ENCODE measurements around the gene PODN.

The PODN gene, protein sequence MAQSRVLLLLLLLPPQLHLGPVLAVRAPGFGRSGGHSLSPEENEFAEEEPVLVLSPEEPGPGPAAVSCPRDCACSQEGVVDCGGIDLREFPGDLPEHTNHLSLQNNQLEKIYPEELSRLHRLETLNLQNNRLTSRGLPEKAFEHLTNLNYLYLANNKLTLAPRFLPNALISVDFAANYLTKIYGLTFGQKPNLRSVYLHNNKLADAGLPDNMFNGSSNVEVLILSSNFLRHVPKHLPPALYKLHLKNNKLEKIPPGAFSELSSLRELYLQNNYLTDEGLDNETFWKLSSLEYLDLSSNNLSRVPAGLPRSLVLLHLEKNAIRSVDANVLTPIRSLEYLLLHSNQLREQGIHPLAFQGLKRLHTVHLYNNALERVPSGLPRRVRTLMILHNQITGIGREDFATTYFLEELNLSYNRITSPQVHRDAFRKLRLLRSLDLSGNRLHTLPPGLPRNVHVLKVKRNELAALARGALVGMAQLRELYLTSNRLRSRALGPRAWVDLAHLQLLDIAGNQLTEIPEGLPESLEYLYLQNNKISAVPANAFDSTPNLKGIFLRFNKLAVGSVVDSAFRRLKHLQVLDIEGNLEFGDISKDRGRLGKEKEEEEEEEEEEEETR

DNA sequence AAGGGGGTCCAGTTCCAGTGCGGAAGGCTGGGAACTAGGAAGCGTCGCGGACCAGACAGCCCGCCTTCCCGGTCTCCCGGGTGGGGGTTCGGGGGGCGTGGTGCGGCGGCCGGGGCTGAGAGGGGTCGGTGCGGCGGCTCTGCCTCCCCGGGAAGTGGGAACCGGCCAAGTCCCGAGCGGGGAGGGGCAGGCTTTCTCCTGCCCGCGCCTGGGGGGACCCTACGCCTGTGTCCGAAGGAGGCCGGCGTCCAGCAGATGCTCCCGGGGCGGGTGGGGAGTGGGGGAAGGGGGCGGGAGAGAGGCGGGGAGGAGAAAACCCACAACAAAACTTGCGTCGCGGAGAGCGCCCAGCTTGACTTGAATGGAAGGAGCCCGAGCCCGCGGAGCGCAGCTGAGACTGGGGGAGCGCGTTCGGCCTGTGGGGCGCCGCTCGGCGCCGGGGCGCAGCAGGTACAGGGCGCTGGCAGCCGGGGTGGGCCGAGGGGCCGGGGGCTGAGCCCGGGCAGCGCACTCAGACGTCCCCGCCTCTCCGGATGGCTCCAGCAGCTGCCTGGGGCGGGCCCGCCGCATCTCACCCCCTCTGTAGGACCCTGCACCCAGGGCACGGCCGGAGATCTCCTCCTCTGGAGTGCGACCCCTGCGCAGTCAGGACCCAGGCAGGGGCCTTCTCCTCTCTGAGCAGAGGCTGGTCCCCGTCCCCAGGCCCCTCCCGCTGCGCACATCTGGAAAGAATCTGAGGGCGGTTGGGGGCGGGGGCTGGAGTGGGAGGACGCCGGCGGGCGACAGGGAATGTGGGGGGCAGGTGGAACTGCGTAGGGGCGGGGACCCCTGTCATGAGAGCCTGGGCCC lies at the start of gene PODN:
TSS of gene PODN (plus strand) at position 355 of the 849 bp plus-strand sequence. CDS start 7,643 bp downstream, outside the sequence.
- DNase-seq (ENCODE audit: low read depth): no peak

DNA sequence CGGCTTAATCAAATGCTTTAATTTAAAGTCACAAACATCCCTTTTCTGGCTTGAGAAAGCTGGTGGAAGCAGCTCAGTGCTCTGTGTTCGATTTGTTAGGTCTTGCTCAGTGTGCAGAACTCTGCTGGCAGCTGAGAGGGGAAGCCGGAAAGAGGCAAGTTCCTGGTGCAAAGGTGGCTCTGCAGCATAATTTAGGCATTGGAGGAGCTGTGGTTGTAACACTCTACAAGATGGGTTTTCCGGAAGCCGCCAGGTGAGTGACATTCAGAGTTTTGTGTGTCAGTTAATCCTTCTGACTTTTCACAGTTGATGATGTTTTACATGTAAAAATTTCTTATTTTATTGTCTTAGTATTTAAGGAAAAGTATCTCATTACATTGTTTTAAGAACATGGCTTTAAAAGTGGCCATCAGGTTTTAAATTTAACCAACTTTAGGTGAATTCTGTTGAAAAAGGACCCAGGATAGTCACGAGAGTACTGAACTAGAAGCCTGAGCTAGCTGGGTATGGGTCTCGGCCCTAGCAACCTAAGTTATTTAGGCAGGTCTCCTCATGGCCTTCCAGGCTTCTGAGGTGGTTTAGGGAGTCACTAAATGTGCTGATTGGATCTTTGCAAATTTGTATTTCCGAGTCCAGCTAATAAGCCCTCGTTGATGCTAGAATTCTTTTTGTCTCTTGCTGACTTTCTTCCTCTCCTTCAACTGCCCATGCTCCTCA lies 47.1 kb upstream of the PODN start:
- peak; percentile 32 for DNase-seq (ENCODE audit: low read depth)

DNA sequence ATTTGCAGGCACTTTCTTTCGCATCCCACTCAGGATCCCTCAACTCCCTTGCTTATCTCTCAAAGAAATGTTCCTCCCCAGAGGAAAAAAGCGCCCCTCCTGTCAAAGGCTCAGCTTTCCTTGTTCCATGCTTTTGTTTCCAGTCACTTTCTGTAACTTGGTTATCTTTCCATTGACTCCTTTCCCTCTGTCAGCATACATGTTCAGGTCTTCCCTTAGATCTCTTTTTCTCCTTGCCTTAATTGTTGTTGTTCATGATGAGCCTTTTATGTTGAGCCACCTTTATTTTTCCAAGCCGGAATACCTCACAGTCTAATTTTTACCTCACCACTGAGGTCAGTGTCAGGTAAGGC lies 46.5 kb upstream of the PODN start:
- DNase-seq (ENCODE audit: low read depth): no peak

DNA sequence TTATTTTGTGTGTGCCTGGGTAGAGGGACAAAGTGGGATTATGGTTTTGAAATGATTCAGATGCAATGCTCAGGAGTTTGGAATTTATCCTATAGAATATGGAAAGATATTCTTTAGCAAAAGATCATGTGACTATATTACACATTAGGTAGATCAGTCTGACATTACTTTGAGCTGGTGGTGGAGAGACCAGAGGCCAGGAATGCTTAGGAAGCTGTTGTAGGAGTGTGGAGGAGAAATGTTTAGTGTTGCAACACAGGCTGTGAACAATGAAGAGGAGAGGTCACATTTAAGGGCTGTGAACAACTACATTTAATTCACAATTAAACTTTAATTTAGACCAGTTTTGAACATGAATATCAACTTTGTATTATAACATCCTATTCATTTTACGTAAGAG lies 45.3 kb upstream of the PODN start:
- DNase-seq (ENCODE audit: low read depth): no peak

DNA sequence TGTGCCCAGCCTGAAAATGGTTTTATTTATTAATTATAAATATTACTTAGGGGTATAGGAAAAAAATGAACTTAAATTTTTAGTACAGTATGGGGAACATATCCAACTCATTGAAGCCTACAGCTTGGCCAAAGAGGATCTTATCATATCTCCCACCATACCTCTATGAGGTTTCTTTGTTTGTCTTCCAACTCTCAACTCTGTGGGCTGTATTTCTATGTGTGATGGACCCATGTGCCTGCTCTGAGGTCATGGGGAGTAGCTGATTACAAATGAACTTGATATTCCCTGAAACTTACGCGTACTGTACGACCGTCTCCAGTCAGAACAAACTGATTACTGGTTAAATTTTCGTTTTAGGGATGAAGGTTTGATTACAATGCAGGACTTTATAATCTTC lies 41.4 kb upstream of the PODN start:
- DNase-seq (ENCODE audit: low read depth): no peak

DNA sequence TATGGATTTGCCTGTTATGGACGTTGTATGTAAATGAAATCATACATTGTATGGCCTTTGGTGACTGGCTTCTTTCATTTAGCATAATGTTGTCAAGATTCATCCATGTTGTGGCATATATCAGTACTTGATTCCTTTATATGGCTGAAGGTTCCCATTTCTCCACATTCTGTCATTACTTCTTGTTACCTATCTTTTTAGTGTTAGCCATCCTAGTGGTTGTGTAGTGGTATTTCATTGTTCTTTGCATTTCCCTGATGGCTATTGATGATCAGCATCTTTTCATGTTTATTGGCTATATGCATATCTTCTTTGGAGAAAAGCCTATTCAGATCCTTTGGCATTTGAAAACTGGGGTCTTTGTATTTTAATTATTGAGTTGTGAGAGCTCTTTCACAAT lies 39.8 kb upstream of the PODN start:
- DNase-seq (ENCODE audit: low read depth): no peak

DNA sequence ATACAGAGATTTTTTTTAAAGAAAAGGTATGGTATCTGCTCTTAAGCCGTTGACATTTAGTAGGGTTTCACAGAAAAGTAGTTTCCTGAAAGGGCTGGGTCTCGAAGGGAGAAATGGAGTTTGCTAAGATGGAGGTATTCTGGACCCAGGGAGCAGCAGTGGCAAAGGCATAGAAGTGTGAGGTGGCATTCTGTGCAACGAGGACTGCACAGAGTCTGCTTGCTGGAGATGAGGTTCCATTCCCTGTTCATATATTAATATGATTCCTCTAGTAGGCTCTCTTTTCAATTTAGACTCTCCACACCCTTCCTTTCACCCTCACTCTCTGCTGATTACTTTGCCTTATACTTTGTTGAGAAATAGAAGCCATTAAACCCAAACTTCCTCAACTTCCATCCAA lies 38.5 kb upstream of the PODN start:
- DNase-seq (ENCODE audit: low read depth): no peak

DNA sequence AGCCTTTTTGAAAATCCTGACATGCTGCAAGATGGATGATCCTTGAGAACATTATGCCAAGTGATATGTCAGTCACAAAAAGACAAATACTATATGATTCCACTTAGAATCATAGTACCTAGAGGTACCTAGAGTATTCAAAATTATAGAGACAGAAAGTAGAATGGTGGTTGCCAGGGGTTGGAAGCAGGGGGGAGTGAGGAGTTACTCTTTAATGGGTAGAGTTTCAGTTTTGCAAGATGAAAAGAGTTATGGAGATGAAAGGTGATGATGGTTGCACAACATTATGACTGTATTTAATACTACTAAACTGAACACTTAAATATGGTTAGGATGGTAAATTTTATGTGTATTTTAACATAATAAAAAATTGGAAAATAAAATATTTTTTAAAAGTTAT lies 37.9 kb upstream of the PODN start:
- no peak for DNase-seq (ENCODE audit: low read depth)

DNA sequence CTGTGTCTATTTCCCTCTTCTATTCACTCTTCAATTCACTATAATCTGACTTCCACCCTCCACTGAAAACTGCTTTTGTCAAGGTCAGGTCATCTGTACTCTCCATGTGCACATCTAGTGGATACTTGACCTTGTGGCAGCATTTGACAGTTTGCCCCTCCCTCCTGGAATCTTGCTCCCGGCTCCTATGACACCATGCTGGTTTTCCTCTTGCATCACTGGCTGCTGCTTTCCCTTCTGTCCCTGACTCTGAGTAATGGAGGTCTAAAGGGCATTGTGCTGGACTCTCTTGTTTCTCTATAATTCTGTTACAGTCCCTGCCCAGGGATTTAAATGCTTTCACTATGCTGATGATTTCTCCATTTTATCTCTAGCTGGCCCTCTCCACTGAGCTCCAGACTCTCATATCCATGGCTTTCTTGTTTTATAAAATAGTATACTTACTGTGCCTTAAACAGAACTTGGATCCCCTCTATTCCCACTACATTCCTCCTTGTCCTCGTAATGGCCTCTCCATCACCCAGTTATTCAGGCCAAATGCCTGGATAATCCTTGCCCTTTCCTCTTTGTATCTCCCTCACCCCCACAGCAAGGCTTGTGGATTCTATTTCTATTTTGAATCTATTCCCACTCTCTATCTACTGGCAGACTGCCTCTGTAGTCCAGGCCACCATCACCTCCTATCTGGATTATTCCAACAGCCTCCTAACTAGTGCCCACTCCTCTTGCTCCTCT lies 36.8 kb upstream of the PODN start:
- DNase-seq (ENCODE audit: low read depth): no peak

DNA sequence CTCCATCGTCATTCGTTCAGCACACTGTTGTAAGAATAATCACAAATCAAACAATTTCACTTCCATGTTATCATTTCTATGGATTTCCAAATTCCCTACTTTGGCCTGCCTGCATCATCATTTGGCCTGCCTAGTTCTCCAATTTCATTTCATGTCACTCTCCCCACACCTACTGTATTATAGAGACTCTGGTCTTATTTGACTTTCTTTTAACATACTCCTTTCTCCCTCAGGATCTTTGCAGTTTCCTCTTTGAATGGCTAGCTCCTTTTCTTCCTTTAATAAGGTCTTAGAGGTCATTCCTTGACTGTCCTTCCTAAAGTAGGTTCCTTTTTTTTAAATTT lies 36.3 kb upstream of the PODN start:
- DNase-seq (ENCODE audit: low read depth): no peak

DNA sequence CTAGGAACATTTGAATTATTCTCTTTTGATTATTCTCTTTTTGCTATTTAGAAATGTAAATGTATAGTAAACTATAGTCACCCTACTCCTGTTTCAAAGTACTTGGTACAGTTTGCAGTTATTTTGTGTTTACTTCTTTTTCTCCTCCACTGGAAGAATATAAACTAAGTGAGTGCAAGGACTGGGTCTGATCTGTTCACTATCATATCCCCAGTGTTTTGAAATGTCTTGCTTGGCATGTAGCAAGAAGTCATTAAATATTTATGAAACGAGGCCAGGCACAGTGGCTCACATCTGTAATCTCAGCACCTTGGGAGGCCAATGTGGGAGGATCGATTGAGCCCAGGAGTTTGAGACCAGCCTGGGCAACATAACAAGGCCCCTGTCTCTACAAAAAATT lies 35.8 kb upstream of the PODN start:
- DNase-seq (ENCODE audit: low read depth): no peak

DNA sequence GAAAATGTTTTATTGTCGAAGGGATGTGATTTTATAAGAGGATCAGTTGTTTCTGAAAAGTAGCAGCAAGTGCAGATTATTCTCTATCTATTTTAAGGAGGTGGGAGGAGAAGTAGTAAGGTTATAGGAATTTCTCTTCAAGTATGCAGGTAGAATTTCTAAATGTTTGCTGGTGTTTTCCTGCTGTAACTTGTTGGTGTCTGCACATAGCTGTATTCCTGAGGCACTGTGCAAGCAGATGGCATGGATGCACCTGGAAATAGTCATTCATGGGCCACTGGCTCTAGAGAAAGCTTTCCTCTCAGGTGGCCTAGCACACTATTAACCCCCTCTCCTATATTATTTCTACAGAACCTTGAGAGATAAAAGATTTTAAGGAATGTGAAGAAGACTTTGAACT lies 30.3 kb upstream of the PODN start:
- DNase-seq (ENCODE audit: low read depth): no peak

DNA sequence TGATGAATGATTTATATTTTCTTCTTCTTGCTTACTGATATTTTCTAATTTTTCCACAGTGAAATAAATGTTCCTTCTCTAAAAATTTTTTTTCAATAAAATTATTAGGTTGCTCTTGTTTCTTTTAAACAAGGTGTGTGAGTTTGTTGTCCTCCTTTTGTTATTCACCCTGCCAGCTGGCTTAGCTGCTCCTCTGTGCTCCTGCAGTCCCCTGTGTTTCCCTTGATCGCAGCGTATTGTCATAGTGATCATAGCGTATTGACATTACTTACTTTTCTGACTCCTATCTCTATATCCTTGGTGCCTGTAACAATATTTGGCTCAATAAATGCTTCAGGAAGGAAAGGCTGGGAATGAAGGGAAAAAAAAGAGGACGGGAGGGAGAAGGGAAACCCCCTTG lies 24.9 kb upstream of the PODN start:
- DNase-seq (ENCODE audit: low read depth): no peak

DNA sequence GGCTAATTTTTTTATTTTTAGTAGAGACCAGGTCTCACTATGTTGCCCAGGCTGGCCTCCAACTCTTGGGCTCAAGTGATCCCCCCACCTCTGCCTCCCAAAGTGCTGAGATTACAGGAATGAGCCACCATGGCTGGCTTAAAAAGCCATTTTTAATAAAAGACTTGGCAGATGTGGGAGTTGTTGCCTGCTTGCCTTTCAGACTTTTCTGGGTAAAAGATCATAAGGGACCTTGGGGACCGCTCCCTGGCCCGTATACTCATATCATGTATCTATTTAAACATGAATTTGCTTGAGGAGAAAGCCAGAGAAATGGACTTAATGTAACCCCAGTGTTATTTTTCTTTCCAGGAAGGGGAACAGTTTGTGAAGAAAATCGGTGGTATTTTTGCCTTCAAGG lies 23.4 kb upstream of the PODN start:
- no peak for DNase-seq (ENCODE audit: low read depth)

DNA sequence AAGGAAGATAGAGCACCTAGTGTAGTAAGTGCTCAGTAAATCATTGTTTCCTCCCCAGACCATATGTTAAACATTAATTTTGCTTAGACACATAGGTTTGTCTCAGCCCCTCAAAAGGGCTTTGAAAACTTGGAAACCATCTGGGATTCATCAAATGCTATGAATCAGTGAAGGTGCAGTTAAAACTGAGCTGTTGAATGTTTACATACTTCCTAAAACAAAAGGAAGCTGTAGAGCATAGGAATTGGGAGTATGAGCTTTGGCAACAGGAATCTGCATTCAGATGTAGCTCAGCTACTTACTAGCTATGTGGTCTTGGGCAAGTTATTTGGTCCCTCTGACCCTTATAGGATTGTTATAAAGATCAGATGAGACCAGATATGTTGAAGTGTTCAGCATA lies 18.7 kb upstream of the PODN start:
- no peak for DNase-seq (ENCODE audit: low read depth)

DNA sequence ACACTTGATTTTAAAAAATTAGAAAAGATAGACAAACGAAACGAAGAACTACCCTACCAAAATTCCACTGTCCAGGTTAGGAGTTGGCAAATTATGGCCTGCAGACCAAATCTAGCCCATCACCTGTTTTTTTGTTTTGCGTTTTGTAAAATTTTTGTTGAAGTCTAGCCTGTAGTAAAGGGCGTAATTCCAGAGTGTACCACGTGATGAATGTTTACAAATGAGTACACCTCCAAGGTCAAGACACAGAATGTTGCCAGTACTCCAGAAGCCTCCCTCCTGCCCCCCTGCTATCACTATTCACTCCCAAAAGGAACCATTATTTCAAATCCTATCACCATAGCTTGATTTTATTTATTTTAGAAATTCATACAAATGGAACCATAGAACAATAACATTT lies 17.1 kb upstream of the PODN start:
- no peak for DNase-seq (ENCODE audit: low read depth)

DNA sequence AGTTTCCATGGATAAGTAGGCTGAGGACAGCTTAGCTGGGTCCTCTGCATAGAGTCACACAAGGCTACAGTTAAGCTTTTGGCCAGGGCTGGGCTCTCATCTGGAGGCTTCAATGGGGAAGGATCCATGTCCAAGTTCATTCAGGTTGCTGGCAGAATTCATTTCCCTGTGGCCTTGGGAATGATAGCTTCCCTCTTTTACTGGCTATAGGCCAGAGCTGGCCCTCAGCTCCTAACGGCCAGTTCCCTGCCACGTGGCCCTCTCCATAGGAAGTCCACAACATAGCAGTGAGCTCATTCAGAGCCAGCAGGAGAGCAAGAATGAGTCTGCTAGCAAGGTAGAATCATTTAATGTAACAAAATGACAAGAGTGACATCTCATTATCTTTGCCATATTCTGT lies 15.1 kb upstream of the PODN start:
- DNase-seq (ENCODE audit: low read depth): no peak

DNA sequence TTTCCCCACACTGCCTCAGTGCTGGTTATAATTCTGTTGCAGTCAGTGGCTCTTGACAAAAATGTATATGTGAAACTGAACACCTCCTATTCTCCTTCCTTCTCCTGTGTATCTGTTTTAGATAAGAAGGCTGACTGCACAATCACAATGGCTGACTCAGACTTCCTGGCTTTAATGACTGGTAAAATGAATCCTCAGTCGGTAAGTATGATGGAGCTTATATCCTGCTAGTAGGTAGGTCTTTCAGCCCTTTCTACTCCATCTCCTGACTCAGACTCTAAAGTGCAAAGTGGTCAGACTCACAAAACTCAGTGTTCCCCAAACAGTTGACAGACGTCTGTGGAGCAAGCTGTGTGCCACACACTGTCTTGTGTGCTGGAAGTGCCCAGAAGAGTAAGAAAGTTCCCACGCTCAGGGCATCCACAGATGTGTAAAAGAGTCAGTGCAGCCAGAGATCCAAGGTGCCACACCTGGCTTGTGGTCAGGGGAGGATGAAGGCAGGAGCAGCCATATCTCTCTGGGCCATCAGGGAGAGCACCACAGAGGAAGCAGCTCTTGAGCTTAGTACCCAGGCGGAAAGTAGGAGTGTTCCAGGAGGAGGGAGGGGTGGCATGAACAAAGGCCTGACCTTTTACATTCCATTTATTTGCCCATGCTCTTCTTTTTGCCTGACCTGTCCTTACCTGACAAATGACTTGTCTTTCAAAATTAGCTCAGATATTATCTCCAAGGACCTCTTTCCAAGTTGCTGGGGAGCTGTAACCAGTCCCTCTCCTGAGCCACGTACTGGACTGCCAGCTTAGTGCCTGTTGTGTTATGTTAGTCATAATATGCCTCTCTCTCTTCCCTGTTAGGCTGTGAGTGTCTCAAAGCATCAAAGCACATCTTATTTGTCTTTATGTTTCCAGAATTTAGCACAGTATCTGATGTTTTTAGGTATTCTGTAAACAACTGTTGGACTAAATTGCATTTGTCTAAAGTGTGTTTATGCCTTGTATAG lies 14.0 kb upstream of the PODN start:
- no peak for DNase-seq (ENCODE audit: low read depth)

DNA sequence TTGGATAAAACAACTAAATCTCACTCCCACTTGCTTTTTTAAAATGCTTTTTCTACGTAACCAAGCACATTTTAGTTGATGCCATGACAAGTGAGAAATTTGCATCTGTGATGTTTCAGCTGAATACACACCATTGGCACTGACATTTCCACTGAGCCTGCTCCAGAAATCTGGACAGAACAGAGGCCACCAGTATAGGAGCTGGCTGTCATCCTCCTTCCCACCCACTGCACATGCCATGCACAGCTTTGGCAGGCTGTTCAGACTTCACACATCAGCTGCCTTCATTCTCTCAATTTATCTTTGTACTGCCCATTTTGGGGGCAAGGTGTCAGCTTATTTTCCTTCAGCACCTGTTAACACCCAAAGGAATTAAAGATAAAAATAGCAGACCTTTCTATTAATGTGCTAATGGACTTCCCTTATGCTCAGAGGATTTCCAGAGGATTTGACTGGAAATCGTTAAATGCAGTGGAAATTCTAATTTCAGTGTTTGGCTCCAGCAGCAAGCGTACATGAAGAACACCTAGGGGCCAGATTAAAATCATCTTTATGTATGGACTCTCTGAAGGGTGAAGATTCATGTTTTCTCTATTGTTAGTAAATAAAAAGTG lies 12.9 kb upstream of the PODN start:
- DNase-seq (ENCODE audit: low read depth): no peak

DNA sequence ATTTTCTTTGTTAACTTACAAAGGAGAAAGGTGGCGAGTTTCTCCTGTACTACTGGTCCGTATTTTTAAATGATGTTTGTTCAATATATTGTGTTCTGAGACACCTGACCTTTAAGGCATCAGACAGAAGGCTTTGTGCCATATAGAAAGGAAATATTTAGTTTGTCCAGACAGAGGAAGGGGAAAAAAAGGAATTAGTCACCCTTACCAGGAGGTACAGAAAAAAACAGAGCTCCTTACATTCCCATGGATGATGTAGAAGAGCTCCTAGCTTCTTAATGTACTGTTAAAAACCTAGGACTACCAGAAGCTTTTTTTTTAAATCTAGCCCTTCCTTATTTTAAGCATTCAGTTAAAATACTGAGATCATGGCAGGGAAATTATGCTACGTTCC lies 12.4 kb upstream of the PODN start:
- no peak for DNase-seq (ENCODE audit: low read depth)
